ENCODE data around the gene PLSCR4.
"Not testable (repeated sequence)": the region's sequence is repeated elsewhere in the genome, so short reads cannot be mapped to it uniquely, and the experiment has no call there.

PLSCR4 gene, protein sequence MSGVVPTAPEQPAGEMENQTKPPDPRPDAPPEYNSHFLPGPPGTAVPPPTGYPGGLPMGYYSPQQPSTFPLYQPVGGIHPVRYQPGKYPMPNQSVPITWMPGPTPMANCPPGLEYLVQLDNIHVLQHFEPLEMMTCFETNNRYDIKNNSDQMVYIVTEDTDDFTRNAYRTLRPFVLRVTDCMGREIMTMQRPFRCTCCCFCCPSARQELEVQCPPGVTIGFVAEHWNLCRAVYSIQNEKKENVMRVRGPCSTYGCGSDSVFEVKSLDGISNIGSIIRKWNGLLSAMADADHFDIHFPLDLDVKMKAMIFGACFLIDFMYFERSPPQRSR

DNA sequence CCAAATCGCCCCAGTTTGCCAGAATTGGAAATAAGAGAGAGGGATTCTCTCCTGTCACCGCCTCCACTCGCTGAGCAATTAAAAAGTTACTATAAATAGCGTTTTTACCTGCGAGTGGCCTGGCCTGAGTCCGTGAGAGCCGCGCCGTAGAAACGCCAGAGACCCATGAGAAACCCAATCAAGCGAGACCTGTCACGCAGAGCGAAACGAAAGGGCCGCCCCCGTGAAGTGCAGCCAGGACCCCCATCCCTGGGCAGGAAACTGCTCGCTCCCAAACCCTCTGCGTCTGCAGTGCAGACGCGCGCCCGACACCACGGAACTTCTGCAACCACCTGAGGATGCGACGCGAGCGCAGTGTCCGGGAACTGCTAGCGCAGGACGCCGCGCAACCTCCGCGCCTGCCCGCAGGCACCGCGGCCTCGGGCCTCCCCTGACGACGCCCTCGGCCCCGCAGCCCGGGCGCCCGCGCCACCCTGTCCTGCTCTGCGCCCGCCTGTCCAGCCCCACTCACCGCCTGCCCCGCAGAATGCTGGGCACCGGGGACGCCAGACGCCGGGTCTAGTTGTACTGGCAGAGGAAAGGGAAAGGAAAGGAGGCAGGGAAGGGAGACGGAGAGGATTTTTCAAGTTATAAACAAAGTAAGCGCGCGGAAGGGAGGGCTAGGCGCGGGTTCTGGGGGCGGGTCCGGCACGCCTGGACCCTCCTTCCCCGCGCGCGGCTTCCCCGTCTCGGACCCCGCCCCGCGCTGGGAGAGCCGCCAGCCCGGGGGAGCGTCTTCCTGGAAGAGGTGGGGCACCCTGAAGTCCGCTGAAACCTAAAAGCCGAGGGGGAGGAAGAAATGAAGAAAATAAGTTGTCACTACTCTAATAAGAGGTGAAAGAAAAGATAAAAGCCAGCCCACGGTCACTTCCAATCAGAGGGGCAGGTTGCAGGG is at the start of gene PLSCR4:
Gene PLSCR4 (minus strand): TSS at position 657 of the 934 bp plus-strand sequence. CDS start 29,034 bp downstream, outside the sequence.
- no peak for DNase-seq (ENCODE audit: low read depth in 2 of 2)

DNA sequence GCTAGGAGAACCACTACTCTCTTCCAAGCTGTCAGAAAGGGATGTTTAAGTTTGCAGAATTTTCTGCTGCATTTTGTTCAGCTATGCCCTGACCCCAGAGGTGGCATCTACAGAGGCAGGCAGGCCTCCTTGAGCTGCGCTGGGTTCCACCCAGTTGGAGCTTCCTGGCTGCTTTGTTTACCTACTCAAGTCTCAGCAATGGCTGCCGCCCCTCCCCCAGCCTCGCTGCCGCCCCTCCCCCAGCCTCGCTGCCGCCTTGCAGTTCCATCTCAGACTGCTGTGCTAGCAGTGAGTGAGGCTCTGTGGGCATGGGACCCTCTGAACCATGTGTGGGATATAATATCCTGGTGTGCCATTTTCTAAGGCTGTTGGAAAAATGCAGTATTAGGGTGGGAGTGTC is 42.5 kb upstream of the PLSCR4 start:
- DNase-seq (ENCODE audit: low read depth in 2 of 2) = not testable (repeated sequence)

DNA sequence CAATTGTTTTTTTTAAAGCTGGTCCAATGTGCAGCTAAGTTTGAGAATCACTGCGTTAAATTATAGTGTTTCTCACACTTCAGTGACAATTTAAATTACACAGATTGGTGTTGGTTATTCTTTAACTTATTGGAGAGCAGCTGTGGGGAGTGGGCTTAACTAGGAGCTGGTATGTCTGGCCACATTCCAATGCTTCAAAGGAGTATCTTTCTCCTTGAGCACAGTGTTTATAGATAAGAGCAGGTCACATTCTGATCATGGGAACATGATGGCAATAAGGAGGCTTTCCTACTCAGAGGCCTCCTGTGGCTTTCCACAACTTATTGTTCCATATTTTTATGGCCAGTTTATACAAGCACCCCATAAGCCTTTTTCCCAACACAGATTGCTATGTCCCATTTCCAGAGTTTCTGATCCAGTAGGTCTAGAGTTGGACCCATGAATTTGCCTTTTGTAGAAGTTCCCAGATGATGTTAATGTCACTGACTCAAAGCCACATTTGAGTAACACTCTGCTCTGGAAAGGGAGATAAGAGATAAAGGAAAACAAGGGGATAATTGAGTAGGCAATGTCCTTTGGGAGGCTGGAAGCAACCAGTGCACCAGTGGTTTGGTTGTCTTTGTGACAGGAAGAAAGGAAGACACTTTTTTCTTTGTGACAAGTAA is 33.0 kb upstream of the PLSCR4 start:
- no peak for DNase-seq (ENCODE audit: low read depth in 2 of 2)

DNA sequence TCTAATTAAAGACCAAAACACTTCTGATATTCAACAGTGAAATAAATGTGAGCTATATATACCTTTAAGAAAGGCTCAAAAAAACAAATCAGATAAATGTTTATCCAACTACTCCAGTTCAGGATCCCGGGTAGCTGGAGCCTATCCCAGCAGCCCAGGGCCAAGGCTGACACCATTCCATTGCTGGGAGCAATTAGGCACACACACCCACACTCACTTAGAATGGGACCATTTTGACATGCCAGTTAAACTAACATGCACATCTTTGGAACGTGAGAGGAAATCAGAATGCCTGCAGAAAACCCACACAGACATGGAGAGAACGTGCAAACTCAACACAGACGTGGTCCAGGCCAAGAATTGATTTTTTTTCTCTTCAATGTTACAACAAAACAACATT is 30.0 kb upstream of the PLSCR4 start:
- DNase-seq (ENCODE audit: low read depth in 2 of 2) = no peak

DNA sequence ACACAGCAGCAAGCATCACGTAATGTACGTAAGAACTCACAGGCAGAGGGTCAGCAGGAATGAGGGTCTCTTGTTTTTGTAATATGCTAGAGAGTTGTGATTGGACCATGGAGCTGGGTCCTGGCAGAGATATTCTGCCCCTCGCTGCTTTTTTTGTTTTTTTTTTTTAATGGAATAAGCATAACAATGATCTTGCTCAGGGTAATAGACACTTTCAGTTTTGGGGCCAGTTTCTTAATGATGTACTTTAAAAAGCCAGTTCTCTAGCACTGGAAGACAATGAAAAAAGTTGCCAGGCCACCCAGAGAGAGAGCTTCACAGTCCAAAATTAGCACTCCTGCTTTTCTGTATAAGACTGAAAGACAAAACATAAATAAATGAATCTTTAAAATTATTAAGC is 29.0 kb upstream of the PLSCR4 start:
- DNase-seq (ENCODE audit: low read depth in 2 of 2) = no peak

DNA sequence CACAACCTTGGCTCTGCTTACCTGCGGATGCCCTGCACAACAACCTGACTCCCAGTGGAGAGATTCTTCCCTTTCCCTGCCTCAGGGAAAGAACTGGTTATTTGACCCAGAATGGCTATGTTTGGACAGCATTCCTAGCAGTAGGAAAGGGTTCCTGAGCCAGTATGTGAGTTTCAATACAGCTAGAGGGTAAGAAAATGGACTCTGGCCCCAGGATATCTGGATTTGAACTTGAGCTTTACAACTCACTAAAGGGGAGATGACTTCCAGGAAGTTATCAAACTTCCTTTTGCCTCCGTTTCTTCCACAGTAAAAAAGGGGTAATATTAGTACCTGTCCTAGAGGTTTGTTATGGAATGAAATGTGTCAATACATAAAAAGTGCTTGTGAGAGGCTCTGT is 28.1 kb upstream of the PLSCR4 start:
- no peak for DNase-seq (ENCODE audit: low read depth in 2 of 2)

DNA sequence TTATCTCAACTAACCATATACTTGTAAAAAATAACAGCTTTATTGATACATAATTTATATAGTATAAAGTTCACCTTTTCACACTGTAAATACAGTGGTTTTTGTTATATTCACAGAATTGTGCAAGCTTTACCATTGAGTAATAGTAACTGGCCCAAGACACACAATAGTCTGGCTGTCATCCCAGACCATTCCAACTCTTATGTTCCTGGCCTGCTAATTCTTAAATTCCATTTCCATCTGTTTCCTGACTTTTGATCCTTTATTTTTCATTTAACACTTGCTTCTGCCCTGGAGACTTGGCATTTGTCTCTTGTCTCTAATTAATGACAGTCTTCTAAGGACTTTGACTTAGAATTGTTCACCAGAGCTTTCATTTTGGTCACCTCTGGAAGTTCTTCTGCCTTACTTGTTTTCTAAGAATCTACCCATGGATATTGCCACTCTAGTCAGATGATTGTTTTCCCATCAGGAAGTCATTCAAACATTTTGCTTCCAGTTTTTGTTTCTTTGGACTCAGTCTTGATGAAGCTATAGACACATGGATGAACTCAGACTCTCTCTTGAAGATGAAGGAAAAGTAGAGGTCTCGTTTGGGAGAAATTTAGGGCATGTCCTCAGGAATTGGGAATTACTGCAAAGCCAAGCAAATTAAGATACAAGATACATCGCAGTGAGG is 27.2 kb upstream of the PLSCR4 start:
- DNase-seq (ENCODE audit: low read depth in 2 of 2) = no peak

DNA sequence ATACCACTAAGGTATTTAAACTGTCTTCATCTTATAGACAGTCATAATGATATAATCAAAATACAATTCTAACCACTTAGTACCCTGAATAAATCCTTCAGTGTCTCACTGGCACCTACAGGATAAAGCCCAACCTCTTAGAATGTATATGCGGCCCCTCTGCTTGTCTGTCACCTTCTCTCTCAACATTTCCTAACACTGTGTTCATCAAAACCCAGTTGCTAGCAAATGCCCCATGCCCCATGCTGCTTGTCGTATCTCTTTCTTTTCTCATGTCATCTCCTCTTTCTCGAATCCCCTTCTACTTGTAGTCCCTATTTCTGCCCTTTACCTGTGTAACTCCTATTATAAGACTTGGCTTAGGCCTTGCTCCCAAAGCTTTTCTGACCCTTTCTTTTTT is 24.6 kb upstream of the PLSCR4 start:
- no peak for DNase-seq (ENCODE audit: low read depth in 2 of 2)

DNA sequence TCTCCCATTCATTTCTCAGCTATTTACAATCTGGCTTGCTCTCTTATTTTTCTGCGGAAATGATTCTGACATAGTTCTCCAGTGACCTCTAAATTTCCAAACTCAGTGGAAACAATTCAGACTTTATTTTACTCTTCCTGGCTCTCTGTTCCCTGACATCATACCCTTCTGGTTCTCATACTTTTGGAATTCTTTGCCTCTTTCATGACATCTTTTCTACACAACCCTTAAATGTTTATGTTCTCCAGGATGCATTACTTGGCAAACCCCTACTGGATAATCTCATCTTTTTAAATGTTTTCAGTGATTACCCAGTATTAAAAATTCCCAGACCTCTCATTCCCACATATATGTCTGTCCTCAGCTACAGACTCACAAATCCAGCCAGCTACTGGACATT is 23.9 kb upstream of the PLSCR4 start:
- no peak for DNase-seq (ENCODE audit: low read depth in 2 of 2)

DNA sequence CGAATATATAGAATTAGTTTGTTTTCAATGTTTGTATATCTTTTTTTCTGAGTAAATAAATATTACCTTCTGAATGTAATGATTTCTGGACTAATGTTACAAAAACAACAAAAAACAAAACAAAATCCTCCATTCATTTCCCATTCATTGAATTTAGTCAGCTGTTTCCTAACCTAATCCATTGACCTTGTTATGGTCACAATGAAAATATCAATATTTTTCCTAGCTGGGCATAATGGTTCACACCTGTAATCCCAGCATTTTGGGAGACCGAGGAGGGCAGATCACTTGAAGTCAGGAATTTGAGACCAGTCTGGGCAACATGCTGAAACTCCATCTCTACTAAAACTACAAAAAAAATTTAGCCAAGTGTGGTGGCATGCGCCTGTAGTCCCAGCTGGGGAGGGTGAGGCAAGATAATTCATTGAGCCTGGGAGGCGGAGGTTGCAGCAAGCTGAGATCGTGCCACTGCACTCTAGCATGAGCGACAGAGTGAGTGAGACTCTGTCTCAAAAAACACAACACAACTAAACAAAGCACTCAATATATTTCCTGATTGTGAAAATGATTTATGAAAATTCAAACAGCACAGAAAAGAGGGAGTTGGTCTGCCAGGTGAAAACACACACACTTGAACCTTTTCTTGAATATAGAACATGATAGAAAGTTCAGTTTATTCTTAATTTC is 23.0 kb upstream of the PLSCR4 start:
- DNase-seq (ENCODE audit: low read depth in 2 of 2) = no peak

DNA sequence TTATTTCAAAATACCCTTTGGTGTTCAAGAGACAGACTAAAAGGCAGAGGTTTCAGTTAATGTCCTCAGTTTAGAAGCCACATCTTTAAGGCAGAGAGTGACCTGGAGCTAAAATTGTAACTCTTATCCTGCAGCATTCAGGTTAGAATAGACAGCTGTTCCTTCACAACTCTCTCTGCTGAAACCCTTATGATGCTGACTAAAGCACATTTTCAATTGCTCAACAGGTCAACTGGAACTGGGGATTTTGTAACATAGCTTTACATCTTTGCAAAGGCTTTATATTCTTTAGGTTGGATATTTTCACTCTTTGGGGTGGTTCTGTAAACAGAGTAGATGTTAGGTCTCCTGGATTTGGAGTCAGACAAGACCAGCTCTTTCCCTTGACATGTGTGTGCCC is 20.3 kb upstream of the PLSCR4 start:
- no peak for DNase-seq (ENCODE audit: low read depth in 2 of 2)

DNA sequence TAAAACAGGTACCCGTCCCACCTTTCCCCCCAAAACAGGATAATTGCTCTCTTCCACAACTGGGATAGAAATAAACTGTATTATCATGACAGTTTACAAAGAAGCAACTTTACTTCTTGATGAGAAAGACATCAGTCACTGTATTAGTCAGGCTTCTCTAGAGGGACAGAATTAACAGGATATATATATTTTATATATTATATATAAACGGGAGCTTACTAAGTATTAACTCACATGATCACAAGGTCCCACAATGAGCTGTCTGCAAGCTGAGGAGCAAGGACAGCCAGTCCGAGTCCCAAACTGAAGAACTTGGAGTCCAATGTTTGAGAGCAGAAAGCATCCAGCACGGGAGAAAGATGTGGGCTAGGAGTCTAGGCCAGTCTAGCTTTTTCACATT is 18.4 kb upstream of the PLSCR4 start:
- DNase-seq (ENCODE audit: low read depth in 2 of 2) = no peak

DNA sequence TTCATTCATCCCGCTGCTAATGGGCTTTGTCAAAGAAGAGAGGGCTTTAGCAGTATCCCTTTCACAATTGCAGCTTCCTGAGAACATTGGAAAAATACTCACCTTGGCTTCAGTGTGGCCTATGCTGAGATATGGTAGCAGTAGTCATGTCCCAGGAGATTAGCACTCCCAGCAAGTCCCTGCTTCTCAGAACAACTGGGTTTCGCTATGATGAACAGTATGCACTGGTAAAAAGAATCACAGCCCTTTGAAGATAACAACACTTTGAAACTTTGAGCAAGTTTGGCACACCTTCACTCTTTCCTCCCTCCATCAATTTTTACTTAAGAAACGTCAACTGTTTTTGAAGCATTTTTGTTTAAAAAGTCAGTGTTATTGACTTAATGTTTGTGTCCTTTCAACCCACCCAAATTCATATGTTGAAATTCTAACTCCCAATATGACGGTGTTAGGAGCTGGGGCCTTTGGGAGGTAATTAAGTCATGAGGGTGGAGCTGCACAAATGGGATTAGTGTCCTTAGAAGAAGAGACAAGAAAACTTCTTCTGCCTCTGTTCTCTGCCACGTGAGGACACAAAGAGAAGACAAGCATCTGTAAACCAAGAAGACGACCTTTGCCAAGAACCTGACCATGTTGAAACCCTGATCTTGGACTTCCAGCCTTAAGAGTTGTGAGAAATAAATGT is 17.8 kb upstream of the PLSCR4 start:
- no peak for DNase-seq (ENCODE audit: low read depth in 2 of 2)

DNA sequence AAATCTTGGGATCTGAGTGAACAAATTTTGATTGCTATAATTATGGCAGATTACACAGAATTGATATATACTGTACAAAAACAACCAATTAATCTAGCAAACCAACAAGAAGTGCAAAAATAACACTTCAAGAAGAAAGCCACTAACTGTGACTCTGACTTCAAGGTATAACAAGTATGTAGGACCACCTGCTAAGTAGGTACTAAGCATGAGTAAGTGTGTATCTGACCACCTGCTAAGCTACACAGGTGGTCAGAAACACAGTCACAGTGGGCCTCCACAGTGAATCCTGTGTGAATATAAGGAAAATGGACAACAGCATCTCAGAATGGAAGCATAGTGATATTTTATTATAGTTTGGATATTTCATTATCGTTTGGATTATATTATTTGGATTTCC is 14.8 kb upstream of the PLSCR4 start:
- no peak for DNase-seq (ENCODE audit: low read depth in 2 of 2)

DNA sequence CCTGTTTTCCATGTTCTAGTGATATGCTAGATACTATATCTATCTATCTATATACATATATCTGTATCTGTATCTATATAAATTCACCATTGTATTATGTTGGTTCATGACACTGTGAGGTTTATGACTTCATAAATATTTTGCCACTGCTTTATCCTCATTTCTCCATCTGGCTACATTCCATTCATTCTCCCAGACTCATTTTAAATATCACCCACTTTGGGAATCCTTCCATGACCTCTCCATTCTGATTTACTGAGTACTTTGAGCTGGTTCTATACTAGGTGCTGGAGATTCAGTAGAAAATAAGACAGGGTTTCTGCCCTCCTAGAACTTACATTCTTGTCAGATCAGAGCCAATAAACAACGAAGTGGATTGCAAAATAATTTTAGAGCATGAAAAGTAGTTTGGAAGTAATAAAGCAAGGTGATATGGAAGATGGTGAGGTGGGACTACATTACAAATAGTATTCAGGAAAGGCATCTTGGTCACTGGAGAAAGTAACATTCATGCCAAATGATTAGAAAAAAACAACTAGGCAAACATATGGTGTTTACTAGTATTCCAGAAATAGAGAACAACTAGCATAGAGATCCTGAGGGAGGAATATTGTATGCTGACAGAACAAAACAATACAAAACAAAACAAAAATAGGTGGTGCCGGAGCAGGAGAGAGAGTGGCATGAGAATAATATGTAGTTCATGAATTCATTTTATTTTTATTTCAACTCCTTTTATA is 11.6 kb upstream of the PLSCR4 start:
- no peak for DNase-seq (ENCODE audit: low read depth in 2 of 2)

DNA sequence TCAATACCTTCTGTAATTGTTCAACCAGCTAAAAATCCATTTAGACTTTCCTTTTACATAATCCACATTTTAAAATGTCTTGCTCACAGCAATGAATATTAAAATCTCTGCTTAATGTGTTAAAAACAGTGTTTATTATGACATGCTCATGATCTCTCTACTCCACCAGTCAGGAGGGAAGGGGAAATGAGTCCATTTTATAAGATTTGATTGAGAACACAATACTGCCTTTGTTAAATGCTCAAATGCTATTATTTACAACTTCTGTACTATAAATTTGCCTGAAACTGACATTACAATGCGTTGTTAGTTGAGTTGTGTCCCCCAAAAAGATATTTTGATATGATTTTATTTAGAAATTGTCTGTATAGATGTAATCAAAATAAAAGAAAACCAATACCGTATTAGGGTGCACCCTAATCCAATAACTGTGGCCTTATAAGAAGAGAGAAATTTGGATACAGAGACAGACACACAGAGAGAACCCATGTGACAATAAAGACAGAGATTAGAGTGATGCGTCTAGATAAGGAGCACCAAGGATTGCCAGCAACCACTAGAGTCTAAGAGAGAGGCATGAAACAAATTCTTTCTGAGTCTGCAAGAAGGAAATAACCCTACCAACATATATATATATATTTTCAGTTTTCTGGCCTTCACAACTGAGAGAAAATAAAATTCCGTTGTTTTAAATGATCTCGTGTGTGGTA is 9.1 kb upstream of the PLSCR4 start:
- no peak for DNase-seq (ENCODE audit: low read depth in 2 of 2)

DNA sequence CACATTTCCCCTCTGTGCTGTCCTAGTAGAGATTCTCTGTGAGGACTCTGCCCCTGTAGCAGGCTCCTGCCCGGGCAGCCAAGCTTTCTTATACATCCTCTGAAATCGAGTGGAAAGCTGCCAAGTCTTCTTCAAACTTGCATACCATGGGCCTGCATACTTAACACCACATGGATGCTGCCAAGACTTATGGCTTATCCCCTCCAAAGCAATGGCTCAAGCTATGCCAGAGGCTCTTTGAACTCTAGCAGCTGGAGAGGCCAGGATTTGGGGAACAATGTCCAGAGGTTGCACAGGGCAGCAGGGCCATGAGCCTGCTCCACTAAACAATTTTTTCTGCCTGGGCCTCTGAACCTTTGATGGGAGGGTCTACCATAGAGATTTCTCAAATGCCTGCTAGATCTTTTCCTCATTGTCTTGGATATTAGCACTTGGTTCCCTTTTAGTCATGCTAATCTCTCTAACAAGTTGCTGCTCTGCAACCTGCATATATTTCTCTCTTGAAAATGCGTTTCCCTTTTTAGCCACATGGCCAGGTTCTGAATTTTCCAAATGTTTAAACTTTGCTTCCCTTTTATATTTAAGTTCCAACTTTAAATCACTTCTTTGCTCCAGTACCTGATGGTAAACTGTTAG is 6.1 kb upstream of the PLSCR4 start:
- no peak for DNase-seq (ENCODE audit: low read depth in 2 of 2)

DNA sequence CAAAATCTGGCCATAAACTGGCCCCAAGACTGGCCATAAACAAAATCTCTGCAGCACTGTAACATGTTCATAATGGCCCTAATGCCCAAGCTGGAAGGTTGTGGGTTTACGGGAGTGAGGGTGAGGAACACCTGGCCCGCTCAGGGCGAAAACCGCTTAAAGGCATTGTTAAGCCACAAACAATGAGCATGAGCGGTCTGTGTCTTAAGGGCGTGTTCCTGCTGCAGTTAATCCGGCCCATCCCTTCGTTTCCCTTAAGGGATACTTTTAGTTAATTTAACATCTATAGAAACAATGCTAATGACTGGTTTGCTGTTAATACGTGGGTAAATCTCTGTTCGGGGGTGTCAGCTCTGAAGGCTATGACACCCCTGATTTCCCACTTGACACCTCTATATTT is 1.5 kb upstream of the PLSCR4 start:
- not testable (repeated sequence) for DNase-seq (ENCODE audit: low read depth in 2 of 2)

DNA sequence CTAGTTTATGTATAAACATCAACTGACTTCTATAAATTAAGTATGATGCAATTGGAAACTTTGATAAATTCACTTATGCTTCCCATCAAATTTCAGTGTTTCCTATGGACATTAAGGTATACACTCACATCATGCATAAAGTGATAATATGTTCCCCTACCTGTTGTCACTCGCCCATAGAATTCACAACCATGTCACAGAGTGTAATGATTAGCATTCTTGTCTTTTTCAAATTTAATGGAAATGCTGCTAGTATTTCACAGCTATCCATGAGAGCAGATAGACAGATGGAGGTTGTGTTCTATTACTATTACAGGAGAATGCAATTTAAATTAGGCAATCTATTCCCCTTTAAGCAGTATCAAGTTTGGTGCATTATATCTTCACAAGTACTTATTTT is 984 bp downstream of the PLSCR4 start:
- DNase-seq (ENCODE audit: low read depth in 2 of 2) = no peak
